Hematopoietic multipotent progenitor cell treated with erythropoietin and hydrocortisone succinate and interleukin-3 and kit ligand, for 15 days (in vitro differentiated cells): Measurements from ENCODE around the gene FBXO30.

ENCODE experiments used
- DNase-seq: peaks from one replicate; pipeline ENCODE4 v3.0.0-alpha.2; 2015; ENCODE audit warnings: low spot score

Gene FBXO30

DNA sequence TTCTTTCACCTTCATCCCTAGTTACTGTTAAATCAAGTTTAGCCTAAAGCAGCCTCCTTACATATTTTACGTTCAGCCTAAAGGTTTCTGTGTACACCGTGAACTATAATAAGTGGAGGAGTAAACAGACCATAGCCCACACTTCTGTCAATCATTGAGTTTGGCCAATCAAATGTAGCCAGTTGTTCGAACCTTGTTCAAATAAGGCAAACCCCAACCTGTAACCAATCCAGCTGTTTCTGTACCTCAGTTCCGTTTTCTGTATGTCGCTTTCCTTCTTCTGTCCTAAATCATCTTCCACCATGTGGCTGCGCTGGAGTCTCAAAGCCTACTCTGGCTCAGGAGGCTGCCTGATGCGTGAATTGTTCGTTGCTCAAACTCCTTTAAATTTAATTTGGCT, 1.8 kb upstream of the FBXO30 start:
- no peak for DNase-seq

- DNase-seq, result no peak
These were observed 997 bp upstream of the FBXO30 start for GRCh38 chr6:145815309-145816274.

DNA sequence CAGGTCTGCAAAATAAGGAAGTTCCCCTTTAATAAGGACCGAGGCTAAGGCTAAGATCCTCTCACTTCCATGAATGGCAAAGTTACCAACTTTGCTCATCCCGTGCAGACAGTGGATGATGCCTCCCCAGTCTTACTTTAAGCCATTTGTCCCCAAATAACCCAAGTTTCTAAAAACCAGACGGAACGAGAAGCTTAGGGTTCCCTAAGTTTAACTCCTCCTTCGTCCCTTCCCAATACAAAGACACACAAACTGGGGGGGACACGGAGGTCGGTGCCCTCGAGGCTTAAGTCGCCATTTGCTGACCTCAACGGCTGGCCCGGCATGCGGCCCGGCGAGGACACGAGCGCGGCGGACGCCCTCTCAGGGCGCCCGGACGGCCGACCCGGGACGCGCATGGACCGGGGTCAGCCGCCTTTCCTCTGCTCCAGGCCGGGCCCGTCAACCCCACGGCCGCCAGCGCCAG, 527 bp downstream of the FBXO30 start:
- peak; percentile 59 for DNase-seq

DNA sequence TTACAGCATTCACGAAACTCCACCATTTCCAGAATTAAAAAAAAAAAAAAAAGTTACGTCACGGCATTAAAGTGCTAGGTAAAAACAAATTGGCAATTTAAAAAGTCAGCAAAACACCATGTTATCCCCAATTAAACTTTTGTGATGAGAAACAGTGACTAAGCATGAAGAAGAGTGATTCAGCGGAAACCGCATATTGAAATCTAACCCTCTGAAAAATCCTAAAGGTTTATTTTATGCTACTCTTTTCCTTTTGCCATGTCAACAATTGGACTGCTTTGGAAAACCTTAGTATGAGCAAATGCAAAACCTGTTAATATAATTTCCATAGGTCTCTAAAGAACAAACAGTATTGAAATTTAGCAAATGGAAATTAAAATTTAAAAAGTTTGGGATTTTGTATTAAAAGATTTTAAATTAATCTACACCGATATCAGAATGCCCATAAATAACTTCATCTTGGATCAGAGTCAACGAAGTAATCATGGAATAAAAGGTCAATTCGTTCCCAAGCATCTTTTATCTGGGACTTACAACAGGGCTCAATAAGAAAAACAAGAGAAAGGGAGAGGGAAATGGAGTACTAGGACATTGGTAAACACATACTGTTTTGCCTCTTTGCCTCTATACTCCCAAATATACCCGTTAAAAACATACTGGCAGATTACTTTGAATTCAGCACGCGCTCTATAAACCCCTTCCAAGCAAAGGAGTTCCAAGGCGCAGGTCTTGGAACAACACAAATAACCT, 1.1 kb downstream of the FBXO30 start:
- peak; percentile 89 for DNase-seq

DNA sequence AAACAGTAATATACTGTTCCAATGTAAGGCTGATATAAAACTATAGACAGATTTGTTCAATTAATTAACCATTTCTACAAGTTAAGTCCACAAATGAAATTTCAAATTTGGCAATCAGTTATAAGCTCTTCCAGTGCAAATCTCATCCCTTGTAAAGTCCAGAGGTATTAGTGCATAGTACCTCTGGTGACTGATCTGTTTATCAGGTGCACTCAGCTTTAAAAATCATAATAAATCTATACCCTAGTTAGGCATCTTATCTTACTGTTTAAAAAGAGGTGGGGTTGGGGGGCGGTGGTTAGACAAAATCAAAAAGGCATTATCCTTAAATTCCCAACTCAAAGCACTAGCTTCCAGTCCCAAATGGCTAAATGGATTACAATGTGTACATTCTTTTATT, 2.9 kb downstream of the FBXO30 start:
- DNase-seq, result no peak

GRCh38 chr6:145809785-145810184, 4.8 kb downstream of the FBXO30 start:
- no peak for DNase-seq

DNA sequence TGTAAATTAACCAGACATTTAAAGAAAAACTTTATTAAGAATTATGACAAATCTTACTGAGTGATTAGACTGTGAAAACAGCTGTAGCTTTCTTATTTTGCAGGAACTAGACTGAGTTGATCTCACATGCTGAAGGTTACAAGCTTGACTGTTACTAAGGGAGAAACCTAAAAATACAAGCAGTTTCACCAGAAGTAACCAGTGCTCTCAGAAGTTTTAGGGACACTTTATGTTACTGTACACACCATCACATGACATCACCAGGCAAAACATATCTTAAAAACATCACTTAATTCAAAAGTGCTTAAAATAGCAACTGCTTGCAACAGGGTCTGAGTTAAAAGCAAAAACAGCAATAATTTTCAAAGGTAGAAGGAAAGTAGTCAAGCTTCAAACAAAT, 5.4 kb downstream of the FBXO30 start:
- DNase-seq, result peak; percentile 12

GRCh38 chr6:145808239-145808638, 6.4 kb downstream of the FBXO30 start:
- no peak for DNase-seq

GRCh38 chr6:145802141-145802540, 12.5 kb downstream of the FBXO30 start:
- no peak for DNase-seq

DNA sequence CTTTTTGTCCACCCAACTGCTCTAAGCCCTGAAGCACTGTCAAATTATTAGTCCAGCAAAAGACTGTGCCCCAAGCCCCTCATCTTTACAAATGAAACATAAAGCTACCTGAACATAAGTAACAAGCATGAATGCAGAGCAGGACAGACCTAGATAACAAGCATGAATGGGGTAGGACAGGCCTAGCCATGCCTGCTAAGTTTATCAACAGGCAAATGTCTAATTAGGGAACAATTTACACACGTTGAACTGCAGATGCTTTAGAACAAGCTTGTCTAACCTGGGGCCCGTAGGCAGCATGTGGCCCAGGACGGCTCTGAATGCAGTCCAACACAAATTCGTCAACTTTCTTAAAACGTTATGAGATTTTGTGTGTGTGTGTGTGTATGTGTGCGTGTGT, 13.6 kb downstream of the FBXO30 start:
- DNase-seq, result no peak

DNA sequence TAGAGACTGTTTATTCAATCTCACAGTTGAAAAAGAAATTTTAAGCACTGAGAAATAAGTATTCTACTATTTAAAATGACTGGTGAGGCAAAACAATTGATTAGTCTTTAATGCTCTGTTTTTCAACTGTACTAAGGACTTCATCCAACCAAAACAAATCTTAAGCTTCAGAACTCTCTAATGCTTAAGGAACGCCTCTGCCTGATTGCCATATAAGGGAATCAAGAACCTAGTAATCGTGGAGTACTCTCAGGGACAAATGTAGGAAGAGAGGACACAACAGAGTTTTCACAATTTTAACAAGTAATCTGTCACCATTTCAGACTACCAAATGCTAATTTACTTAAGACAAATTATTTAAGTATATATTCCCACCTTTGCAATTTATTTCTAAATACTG, 16.1 kb downstream of the FBXO30 start:
- no peak for DNase-seq

GRCh38 chr6:145789443-145789842, 25.2 kb downstream of the FBXO30 start:
- DNase-seq, result no peak

DNA sequence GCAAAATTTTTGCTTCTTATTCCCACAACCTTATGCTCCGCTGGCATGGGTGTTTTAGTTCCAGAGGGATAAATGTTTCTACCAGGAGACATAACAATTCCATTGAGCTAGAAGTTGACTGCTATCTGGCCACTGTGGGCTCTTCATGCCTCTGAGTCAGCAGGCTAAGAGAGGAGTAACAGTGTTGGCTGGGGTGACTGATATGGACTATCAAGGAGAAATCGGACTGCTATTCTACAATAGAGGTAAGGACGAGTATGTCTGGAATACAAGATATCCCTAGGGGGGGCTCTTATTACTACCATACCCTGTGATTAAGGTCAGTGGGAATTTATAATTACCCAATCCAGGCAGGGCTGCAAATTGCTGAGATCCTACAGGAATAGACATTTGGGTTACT, 26.9 kb downstream of the FBXO30 start:
- no peak for DNase-seq

DNA sequence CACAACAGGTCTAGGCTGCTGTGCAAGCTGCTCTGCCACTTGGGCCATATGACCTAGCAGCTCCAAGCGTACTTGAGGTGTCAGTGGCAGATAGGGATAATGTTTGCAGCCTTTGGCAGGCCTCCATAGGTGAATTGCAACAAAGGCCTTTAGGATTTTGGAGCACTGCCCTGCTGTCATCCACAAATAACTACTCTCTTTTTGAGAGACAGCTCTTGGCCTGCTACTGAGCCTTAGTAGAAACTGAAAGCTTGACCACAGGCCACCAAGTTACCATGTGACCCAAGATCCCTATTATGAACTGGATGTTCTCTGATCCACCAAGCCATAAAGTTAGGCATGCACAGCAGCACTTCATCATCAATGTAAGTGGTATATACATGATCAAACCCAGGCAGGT, 29.9 kb downstream of the FBXO30 start:
- no peak for DNase-seq

GRCh38 chr6:145783796-145784195, 30.8 kb downstream of the FBXO30 start:
- no peak for DNase-seq

GRCh38 chr6:145772846-145773245, 41.7 kb downstream of the FBXO30 start:
- DNase-seq, result no peak

DNA sequence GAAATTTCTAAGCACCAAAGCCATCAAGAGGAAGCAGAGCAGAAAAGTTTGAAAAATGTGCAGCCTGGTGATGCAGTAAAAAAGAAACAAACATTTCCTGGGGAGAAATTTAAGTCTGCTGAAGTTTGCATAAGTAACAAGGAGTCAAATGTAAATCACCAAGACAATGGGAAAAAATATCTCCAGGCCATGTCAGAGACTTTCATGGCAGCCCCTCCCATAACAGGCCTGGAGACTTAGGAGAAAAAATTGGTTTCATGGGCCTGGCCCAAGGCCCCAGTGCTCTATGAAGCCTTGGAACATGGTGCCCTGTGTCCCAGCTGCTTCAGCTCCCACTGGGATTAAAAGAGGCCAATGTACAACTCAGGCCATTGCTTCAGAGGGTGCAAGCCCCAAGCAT, 49.1 kb downstream of the FBXO30 start:
- DNase-seq, result no peak

- DNase-seq, result no peak
These were observed 50.9 kb downstream of the FBXO30 start for GRCh38 chr6:145763742-145764141.

- no peak for DNase-seq
These were observed 53.0 kb downstream of the FBXO30 start for GRCh38 chr6:145761584-145761983.

- no peak for DNase-seq
These were observed 56.5 kb downstream of the FBXO30 start for GRCh38 chr6:145758113-145758512.

DNA sequence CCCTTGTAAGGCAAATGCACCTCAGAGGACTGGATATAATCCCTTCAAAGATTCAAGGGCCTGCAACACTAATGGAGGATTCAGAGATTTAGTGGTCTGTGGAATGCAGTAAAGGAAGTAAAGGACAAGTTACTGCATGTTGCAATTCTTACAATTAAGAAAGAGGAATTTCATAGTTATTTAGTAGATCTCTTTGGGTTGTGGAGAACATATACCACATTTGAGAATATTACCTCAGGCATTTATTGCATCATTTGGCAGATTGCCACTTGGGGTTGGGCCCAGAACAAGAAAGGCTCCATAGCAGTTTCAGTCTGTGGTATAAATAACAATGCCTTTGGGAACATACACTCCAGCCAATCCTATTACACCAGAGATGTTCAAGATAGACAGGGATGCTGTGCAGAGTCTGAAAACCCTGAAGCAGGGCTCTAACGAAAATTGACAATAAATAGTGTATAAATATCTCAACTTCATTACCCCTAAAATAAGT, 58.4 kb downstream of the FBXO30 start:
- peak; percentile 22 for DNase-seq

DNA sequence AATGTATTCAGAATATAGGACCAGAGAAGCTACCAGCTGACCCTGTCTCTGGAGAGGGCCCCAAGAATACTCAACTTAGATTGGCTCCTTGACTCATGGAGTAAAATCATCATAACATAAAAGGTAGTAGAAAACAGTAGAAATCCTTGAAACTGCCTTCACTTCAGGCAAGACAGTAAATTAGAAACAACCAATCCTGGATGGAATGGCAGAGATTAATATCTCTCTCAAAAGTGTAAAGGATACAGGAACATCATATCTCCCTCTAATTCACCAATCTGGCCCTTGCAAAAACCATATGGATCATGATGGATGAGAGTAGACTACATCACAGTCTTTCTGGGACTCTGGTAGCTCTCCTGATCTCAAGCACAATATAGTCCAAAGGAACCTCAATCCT, 58.9 kb downstream of the FBXO30 start:
- DNase-seq, result no peak

DNA sequence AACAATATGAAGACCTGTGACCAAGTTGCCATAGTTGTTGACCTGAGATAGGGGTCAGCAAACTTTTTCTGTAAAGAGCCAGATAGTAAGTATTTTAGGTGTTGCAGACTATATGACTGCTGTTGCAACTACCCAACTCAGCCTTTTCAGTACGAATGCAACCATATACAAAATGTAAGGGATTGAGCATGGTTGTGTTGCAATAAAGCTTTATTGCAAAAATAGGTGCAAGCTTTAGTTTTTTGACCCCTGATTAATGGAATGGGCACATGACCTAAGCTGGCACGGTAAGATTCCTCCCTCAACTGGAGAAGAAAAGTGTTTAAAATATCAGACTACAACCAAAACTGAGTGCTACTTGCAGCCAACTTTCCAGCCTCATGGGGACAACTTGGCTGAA, 62.0 kb downstream of the FBXO30 start:
- no peak for DNase-seq
